HPDE6-E6E7 (cell line): ENCODE measurements around the gene CACNA2D3.
"Not testable (repeated sequence)": the region's sequence is repeated elsewhere in the genome, so short reads cannot be mapped to it uniquely, and the experiment has no call there.

Experiments used
- DNase-seq: peaks from one replicate; pipeline ENCODE4 v3.0.0; 2011; ENCODE audit warnings: missing footprints; ENCODE audit errors: extremely low spot score

The CACNA2D3 gene

DNA sequence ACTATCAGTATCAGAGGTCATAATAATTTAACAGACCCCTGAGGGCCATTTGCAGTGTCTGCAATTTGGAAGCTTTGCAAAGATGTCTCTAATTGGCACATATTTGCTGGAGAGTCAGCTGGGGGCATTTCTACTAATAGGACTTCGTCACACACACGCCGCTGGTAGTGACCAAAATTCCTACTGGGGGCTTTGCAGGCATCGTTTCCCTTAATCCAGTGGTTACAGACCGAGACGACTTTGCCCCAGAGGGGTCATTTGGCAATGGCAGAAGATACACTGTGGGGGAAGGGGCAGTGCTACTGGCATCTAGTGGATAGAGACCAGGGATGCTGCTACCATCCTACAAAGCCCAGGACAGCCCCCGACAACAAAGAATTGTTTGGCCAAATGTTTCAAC, 956.5 kb downstream of the CACNA2D3 start:
- DNase-seq, result no peak

DNA sequence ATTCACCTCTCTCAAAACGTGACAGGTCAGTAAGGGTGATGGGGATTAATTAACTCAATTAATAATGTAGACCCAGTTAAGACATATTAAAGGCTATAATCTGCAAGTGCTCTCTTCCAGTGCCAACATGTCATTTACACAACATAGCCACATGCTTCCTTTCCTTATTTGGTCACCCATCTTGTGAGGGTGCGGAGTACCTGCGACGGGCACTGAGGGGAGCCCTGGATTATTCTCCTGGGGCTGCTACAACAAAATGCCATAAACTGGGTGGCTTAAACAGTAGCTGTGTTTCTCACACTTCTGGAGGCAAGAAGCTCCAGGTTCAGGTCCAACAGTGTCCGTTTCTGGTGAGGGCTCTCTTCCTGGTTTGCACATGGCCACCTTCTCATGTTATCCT, 962.9 kb downstream of the CACNA2D3 start:
- no peak for DNase-seq

DNA sequence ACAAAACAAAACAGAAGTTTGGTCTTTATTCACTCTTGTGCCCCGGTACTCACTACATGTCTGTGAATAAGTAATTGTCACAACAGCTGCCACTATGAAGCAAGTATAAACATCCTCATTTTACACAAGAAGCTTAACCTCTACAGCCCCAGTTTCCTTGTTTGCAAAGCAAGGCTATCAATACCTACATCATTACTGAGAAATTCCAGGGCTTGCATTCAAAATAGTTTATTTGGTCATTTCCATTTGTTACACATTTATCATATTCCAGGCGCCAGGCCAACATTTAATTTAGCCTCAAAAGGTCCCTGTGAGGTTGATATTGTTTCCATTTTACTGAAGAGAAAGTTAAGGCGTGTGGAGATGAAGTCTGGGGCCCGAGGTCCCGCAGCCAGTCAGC, 966.9 kb downstream of the CACNA2D3 start:
- DNase-seq, result no peak

DNA sequence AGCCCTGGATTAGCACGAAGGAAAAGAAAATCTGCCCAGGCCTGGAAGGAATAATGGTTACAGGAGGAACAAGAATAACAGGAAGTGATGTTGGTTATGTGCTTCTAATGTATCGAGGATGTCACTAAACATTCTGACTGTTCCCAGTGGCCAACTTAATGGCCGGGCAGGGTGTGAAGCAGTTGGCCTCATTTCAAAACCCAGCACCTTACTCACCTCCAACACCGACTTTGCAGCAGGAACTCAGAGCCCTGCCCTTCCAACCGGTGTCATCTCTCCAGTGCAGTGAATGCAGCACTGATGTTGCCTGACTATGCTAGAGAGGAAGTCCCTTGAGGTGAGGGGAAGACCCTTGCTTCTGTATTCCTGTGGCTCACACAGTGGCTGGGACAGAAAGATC, 967.9 kb downstream of the CACNA2D3 start:
- DNase-seq, result no peak

DNA sequence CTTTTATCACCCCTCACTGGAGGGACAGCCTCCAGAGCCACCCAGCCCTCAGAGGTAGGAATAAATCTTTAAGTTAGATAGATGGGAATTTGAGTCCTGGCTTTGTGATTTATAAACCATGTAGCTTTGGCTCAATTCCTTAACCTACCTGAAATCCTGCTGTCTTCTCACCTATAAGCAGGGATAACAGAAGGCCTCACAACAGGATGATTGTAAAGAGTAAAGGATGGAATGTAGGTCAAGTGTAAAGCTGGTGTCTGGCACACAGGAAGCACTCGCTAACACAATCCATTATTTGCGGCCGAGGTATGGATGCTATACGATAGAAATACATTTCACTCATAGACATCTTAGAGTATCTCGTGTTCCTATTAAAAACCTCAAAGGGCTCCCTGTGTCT, 968.4 kb downstream of the CACNA2D3 start:
- no peak for DNase-seq

DNA sequence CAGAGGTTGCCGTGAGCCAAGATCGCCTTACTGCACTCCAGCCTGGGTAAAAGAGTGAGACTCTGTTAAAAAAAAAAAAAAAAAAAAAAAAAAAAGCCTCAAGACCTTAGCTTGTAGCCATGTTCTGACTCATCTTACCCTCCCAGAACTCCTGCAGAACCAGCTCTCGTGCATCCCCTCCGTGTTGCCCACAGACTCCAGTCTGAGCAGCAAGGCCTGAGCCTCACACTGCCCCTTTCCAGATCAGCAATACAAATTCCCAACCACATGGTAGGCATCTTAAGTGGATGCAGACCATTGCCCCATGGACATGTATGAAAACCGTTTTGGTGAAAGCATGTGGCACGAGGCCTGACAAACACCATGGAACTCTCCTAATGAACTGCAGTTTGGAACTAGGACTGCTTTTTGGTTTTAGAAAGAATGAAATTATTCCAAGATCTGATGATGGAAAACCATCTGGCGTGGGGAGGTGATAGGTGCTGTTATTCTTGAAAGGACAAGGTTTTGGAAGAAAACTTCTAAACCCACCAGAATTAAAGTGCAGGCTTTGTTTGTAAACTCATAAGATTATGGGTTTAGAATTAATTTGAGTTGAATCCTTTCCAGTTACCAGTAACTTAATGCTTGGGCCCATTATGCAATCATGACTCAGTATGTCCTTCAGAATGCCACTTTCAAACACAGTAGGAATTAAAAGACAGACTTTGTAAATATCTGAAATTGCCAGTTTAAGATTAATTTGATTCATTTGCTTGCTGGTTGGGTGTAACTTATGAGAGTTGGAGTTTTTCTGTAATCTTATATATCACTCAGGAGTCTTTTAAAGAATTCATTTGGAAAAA, 969.3 kb downstream of the CACNA2D3 start:
- no peak for DNase-seq

DNA sequence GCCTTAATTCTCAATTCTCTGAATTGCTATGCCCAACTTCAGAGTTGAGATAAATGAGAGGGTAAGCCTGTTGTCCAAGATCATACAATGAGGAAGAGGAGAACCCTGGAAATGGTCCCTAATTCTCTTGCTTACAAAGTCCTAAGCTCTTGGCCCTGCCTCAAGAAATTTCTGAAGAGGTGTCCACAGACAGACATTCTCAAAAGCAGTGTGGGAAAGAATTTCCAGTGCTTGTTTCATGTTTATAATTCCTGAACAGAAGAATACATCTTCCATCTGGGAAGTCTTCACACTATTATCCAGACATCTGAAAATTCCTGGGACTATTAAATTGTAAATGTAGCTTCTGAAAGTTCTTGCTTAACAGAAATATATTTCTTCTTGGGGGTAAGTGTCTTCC, 972.3 kb downstream of the CACNA2D3 start:
- DNase-seq, result no peak

DNA sequence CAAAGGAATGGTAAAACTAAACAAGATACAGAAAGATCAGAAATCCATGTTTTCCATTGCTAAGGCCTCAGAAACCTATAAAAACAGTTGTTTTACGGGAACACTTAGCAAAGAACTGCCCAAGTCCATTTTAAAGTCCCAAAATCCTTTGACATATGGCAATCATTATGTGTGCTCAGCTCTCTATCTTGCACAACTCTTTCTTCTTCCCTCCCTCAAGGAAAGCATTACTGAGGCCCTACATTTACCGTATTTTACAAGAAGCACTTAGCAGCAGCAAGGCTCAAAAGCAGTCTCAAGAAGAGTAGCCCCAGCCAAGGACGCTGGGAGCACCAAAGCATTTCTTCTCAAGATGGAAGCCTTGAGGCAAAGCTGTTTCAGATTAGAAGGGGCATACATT, 975.1 kb downstream of the CACNA2D3 start:
- DNase-seq, result no peak

DNA sequence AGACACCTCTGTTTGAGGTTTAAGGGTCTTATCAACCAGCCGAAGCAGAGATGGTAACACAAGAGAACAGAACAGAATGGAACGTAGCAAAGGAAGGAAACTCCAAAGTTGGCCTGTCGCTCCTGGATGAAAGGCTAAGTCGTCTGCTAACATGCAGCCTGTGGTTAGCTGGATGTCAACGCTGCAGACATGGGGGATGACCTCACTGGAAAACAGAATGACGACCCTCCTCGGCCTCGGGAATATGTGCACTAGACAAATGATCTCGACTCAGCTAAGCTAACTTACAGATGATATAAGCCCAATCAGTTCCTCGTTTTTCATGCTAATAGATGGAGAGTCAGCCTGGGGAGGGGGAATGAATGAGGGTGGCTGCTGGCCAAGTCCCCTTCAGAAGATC, 983.3 kb downstream of the CACNA2D3 start:
- no peak for DNase-seq

DNA sequence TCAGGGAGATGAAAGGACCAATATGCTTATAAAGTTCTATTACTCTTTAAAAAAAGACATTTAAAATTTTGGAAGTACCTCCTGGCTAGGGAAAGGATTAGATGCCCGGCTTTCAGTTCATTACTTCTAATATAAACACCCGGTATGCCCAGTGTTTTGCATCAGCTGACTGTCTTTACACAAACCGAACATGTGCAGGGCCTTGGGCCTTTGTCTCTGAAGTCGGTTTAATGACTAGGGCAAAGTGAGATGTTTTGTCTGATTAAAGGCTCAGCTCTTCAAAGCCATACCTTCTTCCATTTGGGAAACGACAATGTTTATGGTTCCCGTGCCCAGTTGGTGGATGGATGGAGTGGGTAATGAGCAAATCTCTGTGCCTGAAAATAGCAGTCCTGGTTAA, 984.8 kb downstream of the CACNA2D3 start:
- no peak for DNase-seq

DNA sequence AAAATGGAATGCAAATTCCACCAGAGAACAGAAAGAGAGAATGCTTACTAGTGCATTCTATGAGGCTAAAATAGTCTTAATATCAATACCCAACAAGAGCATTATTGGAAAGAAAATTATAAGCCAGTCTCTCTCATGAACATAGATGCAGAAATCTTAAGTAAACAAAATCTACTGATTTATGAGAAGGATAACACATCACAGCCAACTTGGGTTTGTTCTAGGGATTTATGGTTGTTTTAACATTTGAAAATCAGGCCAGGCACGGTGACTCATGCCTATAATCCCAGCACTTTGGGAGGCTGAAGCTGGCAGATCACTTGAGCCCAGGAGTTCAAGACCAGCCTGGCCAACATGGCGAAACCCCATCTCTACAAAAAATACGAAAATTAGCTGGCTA, 989.6 kb downstream of the CACNA2D3 start:
- not testable (repeated sequence) for DNase-seq

DNA sequence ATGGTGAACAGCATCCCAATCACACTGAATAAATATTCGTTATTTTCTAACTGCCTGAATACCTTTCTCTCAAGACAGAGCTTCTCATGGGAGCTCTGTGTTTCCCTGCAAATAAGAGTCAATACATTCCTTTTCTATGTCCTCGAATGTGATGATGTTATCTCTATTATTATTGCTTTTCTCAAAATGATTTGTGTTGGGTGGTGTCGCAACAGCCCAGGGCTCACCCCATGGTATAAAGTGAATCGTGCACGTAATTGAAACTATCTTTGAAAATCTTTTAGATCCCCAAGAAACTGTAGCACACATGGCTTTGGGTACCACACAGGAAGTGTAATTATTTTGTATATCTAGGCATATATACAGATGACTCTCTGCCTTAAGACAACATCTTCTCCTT, 996.1 kb downstream of the CACNA2D3 start:
- DNase-seq, result no peak

DNA sequence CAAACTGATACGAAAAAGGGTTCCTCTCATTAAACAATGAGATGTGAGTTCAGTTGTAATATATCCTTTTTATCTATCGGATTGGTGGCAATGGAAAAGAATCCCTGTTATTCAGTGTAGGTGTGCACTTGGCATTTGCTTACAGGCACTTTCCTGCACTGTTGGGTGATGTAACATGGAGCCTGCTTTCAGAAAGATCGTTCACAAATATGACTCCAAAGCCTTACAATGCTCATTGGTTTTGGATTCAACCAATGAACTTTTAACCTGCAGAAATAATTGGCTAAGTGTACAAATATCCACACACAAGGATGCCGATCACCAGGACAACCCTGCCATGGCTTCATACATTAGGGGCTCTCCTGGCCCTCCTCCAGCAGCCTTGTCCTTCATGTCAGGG, 996.9 kb downstream of the CACNA2D3 start:
- no peak for DNase-seq

DNA sequence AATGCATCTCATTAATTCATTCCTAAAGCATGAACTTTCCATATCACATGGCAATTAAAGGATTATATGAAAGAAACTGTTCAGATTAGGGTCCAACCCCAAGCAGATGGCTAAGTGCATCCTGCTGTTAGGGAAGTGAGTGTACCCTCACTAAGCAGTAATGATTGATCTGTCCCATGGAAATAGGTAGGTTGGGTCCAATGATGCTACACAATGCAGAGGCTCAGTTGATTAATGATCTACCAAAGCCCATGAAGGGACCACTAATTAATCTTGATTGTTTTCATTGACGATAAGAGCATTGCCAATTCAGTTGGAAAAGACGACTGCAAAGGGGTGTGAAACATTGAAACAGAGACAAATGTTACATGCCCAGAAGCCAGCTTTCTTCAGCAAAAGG, 1000.0 kb downstream of the CACNA2D3 start:
- DNase-seq, result no peak
